Measurements from ENCODE around the gene PFKFB1. TPM values are rescaled to one million over a fixed set of nuclear protein-coding genes. Genes with fewer than 3 reads are reported as not detected.
A peak's percentile ranks its signal among the peaks of the same experiment; 100 is the strongest.

Gene PFKFB1
- polyA plus RNA-seq (ENCODE audit: insufficient read length in 4 of 4) = under 1 TPM; 0.27 to 0.78 (median 0.42) TPM

DNA sequence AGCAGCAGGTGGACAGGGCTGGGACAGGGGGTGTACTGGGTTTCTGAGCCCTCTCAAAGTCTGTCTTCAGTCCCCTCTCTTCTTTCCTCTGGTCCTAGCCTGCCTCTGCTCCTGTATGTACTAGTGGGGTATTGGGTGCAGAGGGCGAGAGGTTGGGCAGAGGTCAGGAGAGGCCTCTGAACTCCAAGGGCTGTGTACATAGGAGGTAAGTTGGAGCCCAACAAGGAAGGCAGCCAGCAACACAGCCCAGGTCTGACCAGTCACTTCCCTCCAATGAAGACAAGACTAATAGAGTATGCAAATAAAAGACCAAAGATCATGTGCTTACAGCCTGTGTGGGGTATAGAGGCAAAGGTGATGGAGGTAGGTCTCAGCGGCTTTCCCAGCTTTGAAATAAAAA is at the start of gene PFKFB1:
Gene PFKFB1 (minus strand): TSS at position 90 of the 400 bp plus-strand sequence. CDS start 181 bp downstream, outside the sequence.
- DNase-seq (ENCODE audit: low read depth in 4 of 4, low spot score in 3 of 4) = no peak

DNA sequence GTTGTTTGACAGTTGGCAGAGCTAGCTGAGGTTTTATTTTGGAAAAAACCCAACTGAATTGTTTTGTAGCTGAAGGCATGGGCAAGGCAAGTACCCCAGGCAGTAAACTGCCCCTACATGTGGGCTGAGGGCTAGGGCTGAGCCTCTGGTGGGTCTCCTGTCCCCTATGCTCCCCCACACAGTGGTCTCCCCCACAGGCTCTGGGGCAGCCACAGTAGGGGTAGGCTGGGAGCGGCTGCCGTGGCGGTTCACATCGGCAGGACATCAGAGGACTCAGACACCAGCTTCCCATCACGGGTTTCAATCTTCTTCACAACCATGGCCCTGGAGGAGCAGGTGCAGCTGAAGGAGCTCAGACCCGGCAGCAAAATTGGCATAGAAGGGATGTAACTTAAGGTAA is 47.5 kb upstream of the PFKFB1 start:
- DNase-seq (ENCODE audit: low read depth in 4 of 4, low spot score in 3 of 4) = no peak

DNA sequence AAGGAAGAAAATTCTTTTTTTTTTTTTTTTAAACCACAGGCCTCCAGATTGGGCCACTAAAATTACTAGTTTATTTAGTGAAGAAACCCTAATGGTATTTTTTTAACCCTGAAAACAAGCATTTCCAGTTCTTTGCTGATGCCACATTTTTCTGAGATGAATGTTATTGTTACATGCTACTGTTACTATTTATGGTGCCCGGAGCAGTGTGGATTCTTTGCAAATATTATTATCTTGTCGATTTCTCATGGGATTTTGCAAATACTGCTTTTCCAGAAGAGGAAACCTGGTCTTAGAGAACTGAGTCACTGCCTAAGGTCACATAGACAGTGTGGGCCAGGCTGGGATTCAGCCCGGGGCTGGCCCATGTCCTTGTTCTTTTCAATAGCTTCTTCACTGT is 45.5 kb upstream of the PFKFB1 start:
- DNase-seq (ENCODE audit: low read depth in 4 of 4, low spot score in 3 of 4) = no peak

DNA sequence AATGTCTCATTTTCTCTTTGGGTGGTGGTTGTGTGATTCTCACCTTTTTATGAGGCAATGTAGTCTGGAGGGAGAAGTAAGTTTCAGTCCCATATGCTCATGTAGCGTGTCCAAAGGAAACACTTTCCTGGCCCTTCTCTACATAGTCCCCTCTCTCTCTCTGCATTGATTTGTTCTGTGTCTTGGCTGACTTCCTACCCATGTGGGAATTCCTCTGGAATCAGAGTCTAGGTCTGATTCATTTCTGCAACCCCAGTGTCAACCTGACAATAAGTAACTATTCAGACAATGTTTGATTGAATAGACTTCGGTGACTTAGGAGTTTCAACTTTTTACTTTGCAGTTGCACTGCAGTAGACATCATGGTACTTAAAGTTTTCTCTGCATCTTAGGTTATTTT is 39.4 kb upstream of the PFKFB1 start:
- DNase-seq (ENCODE audit: low read depth in 4 of 4, low spot score in 3 of 4) = no peak

DNA sequence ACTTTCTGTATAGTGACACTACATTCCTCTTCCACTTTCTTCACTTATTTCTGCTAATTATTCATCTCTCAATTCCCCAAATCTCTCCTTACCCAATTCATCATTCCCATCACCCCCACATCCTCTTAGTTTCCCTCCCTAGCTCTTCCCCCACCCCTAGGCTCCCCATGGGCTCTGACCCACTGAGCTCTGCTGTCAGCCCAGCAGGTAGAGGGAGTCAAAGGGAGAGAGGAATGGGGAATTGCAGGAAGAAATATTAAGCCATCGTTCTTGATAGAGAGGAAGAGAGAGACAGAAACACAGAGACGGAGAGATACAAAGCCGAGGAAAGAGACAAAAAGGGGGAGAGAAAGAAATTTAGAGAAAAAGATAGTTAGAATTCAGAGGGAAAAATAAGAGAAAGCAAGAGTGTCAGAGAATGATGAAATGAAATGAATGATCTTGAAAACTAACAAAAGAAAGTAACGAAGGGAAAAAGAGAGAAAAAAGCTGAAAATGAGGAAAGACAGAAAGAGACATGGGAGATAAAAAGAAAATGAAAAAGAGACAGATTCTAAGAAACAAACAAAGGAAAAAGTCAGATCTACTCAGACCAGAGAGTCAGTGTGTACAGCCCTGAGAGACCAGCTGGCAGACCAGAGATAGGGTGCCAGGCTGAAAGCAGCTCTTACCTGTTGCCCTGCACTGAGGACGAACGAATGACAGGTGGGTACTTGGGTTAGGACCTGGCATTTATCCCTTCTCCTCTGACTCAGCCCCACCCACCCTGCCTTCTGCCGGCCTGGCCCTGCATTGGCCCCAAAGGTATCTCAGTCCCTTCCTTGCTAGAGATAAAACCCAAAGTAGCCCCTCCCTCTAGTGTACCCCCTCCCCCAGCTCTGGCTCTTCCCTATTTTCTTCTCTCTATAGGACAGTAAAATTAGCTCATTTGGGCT is 36.5 kb upstream of the PFKFB1 start, which contains the start of gene ALAS2:
Gene ALAS2 (minus strand): TSS at position 707 of the 935 bp plus-strand sequence. CDS start 4,977 bp downstream, outside the sequence.
- no peak for DNase-seq (ENCODE audit: low read depth in 4 of 4, low spot score in 3 of 4)

DNA sequence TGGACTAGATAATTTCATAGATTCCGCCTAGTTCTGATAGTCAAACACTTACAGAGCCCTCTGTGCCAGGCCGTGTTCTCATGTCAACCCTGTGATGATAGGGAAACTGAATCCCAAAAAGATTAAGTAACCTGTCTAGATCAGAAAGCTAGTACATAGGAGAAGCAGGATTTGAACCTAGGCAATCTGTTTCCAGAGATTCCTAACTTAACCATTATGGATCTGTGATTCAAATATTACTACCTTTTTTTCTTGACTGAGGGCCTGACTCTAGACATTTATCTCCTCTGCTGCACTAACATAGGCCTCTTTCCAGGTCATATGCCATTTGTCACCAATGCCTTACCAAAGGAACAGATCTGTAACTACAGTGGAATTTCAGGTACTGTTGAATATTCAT is 35.3 kb upstream of the PFKFB1 start:
- DNase-seq (ENCODE audit: low read depth in 4 of 4, low spot score in 3 of 4) = no peak

DNA sequence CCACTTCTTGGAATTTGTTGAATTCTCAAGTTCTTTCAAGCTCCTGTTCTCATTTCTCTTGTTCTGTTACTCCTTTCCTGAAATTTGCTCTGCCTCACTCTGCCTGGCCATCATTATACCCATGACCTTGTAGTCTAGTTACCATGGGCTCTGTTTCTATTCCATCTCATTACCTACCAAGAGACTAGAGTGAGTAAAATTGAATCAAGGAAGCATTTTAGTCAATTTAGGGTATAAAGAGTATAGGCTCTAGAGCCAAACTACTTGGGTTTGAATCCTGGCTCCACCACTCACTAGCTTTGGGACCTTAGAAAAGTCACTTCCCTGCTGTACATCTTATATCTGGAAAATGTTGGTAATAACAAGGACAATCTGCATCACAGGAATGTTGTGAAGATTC is 34.6 kb upstream of the PFKFB1 start:
- no peak for DNase-seq (ENCODE audit: low read depth in 4 of 4, low spot score in 3 of 4)

DNA sequence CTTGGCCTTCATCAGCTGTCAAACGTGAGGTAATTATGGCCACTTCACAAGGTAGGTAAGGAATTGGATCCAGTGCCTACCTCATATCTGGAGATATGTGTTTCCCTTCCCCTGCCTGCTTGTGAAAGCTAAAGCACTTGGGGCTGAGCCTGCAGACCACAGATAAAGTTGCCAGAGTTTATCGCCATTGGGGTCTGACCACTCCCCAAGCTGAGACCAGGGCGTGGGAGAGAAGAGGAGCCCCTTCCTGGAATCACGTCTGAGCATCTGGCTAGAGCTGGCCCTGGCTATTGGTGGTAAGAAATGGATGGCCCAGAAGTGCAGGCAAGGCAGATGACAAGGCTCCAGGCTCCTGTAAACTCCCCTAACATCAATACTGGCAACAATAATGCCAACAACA is 34.1 kb upstream of the PFKFB1 start:
- no peak for DNase-seq (ENCODE audit: low read depth in 4 of 4, low spot score in 3 of 4)

DNA sequence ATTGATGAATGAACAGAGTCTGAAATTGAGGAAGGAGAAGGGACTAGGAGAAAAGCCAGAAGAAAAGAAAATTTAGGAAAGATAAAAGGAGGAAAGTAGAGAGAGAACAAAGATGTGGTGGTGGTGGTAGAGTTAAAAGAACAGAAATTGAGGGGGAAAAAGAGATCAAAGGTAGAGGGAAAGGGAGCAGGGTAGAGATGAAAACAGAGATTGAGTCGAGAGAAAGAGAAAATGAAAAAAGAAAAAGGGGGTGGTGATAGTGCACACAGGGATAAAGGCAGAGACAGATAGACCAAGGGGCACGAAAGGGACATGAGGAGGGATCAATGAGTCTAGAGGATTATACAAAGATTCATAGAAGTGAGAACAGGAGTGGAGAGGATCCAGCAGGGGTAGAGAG is 32.9 kb upstream of the PFKFB1 start:
- DNase-seq (ENCODE audit: low read depth in 4 of 4, low spot score in 3 of 4) = no peak

DNA sequence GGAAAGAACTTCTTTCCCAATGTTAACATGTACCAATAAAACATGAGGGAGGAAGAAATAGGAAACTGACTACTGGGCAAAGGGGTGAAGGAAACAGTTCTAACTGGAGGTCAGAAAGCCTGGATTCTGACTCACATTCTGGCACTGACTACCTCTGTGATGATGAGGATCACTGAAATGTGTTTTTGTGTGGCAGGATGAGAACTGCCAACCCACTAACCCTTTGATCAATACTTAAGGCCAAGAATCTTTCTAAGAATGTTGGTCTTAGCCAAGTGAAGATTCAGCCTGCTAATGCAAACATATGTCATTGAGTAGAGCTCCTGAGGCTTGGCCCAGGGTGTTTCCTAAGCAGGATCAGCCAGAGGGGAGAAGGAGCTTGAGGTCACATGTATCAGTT is 32.2 kb upstream of the PFKFB1 start:
- DNase-seq (ENCODE audit: low read depth in 4 of 4, low spot score in 3 of 4) = no peak

DNA sequence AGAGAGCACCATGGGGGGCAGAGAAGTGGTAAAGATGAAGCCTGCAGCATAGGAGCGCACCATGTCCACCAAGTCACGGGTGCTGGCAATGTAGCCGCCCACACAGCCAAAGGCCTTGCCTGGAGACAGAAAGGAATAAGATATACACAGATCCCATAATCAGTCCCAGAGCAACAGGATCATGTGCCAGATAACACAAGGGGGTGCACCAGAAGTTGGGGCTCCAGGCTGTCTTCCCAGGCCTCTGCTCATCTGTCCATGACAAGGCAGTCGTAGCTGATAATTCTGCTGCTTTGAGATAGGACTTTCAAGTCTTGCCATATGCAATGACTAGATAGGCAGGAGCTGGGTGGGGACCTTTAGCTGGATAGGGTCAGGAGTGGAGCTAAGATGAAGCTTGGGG is 20.9 kb upstream of the PFKFB1 start:
- no peak for DNase-seq (ENCODE audit: low read depth in 4 of 4, low spot score in 3 of 4)

DNA sequence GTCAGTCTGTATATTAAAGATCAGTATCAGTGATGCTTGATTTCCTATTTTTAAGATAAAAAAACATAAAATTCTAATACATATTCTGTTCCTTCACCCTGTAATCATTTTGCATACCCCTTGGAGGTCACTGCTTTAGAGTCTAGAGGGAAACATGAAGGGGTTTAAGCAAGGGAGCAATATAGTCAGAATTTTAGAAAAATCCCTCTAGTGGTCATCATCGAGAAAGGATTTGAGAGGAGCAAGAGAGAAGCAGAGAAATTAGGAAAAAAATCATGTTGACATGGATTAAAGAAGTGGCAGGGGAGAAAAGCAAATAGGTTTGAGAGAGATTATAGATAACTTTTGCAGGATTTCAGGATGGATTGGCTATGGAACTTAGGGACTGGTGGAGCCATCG is 17.3 kb upstream of the PFKFB1 start:
- DNase-seq (ENCODE audit: low read depth in 4 of 4, low spot score in 3 of 4) = no peak

DNA sequence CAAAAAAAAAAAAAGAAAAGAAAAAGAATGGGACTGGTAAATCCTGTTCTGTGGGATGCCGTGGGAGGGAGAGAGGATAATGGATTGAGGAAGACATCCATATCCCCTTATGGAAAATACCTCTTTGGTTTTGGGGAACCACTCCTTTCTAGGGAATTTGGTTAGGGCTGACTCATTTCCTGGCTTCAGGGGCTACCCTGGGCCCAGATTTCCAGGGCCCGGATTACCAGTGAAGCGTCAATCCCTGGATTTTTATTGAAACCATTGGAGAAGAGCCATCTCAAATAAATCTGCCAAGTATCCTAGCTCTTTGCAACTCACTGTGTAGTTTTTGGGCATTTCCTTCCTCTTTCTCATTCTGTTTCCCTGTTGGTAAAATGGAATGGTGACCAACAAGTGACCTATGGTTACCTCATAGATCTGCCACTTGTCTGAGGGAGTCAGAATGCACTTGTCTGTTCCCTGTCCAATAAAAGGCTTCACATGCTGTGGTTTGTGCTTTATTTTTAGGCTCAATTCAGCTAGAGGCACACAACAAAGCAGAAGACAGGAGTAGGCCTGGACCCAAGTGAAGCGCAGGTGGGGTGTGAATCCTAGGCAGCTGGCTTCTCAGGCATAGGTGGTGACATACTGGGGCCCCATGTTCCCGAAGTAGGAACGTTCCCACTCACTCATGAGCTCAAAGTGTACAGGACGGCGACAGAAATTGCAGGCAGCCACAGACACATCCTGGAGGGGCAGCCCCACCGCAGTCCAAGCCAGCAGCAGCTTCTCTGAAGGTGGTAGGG is 14.8 kb upstream of the PFKFB1 start:
- no peak for DNase-seq (ENCODE audit: low read depth in 4 of 4, low spot score in 3 of 4)

DNA sequence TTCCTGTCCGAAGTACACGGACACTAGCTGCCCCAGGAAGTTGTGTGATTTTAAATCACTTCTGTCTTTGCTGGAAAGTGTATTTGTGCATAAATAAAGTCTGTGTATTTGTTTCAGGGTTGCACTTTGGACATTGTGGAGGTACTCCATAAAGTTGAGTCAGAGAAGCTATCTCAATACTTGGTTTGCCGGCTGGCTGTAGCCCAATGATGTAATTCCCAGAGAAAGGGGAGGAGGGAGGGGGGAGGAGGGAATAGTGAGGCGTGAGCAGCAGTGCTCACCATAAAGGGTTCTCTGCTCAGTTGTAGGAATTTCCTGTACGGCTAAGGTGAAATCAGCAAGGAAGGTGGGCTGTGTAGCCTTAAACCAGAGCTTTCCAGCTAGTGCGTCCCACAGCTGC is 13.7 kb upstream of the PFKFB1 start:
- no peak for DNase-seq (ENCODE audit: low read depth in 4 of 4, low spot score in 3 of 4)

DNA sequence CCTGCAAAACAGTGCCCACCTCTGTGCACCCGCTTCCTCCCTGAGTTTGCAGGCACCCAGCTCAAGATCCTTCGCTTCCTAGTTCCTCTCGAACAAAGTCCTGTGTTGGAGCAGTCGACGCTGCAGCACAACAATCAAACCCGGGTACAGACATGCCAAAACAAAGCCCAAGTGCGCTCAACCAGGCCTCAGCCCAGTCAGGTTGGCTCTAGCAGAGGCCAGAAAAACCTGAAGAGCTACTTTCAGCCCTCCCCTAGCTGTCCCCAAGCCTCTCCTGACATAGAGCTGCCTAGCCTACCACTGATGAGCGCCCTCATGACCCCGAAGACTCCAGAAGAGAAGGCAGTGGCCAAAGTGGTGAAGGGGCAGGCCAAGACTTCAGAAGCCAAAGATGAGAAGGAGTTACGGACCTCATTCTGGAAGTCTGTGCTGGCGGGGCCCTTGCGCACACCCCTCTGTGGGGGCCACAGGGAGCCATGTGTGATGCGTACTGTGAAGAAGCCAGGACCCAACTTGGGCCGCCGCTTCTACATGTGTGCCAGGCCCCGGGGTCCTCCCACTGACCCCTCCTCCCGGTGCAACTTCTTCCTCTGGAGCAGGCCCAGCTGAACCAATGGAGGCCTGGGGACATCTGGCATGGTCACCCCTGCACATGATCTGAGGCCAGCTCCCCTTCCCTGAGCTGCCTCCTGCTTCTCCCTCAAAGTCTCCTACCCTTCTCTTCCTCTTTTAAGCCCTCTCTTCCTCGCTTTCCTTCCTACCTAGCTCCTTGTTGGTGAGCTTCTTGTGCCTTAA is 13.0 kb upstream of the PFKFB1 start:
- DNase-seq (ENCODE audit: low read depth in 4 of 4, low spot score in 3 of 4) = no peak

DNA sequence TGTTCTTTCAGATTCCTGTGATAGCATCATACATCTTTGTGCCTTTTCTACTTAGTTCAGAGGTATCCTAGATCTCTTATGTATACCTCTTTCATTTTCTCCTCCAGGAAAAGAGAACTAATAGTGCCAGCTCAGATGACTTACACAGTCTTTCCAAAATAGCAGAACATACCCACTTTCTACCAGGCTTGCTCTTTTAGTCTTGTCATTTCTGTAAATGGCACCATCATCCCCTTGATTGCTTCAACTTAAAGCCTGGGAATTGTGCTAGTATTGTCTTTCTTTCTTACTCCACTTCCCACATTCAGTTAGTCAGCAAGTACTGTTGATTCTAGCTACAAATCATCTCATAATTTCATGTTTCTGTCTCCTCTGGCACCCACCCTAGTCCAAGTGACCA is 11.3 kb upstream of the PFKFB1 start:
- DNase-seq (ENCODE audit: low read depth in 4 of 4, low spot score in 3 of 4) = no peak

DNA sequence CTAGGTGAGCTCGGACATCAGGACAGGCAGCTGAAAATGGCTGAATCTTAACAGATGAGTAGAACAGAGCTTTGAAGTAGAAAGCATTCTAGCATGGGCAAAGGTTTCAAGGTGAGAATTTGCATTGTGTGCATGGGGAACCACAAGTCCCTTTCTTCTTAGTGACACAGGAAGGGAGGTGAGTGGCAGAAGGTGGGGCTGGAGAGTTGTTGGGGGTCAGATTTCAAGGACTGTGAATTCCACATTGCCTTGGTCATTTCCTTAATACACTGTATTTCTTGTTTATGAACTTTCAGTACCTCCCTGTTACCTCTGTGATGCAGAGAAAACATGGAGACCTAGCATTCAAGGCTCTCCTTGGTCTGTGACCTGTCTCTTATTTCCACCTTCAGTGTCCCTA is 10.2 kb upstream of the PFKFB1 start:
- no peak for DNase-seq (ENCODE audit: low read depth in 4 of 4, low spot score in 3 of 4)

DNA sequence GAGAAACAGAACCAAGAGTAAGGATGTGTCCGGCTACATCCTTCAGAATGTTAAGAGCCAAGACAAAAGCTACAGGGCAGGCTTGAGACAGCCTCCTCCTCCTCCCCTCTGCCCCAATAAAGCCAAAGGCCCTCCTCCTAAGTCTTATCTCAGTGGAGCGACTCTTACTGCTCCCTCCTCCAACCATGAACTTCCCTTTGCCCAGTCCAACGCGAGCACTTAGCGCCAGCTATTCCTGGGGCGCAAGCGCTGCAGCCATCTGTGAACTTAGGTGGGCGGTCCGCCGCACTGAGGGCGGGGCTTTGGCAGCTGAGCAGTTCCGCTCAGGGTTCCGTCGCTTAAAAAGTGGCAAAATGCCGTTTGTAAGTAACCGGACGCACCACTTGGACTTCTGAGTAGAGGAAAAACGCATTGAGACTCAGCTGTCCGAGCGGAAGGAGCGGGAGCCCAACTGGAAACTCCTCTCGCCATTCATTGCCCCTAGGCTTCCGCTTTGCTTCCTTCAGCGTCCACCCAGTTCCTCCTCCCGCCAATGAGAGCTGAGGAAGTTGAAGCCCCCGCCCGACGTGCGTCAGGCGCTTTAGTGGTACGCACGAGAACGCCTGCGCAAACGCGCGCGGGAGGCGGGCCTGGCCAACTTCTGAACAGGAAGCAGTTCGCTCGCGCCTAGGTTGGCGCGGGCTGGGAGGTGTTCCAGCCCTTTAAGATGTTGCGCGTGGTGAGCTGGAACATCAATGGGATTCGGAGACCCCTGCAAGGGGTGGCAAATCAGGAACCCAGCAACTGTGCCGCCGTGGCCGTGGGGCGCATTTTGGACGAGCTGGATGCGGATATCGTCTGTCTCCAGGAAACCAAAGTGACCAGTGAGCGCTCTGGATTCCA is 6.0 kb upstream of the PFKFB1 start, which contains the start of gene APEX2:
Gene APEX2 (plus strand): TSS at position 647 of the 882 bp plus-strand sequence. CDS start 60 bp downstream, at position 707.
- DNase-seq (ENCODE audit: low read depth in 4 of 4, low spot score in 3 of 4) = peak; percentile 68 to 80 (median 76)

DNA sequence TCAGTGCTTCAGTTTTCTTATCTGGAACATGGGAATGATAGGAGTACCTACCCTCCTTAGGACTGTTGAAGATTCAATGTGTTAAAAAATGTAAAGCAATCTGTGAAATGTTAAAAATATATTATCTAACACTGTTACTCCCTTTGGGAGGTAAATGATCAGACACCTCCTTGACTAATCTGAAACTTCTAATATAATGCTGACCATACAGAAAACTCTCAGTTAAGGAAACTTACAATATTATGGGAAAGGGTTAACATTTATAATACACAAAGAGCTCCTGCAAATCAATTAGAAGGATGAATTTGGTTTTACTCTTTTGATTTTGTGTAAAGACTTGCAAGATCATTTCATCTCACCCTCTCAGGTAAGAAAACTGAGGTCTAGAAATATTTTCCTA is 1.6 kb upstream of the PFKFB1 start:
- DNase-seq (ENCODE audit: low read depth in 4 of 4, low spot score in 3 of 4) = no peak

All from left renal pelvis (tissue), 4 donors.